ENCODE data around the gene SLIT3.

Gene SLIT3

GRCh38 chr5:169067751-169068173 lies 233.2 kb downstream of the SLIT3 start:
- DNase-seq, result no peak

GRCh38 chr5:169065400-169065799 lies 235.5 kb downstream of the SLIT3 start:
- no peak for DNase-seq

GRCh38 chr5:169064093-169064492 lies 236.8 kb downstream of the SLIT3 start:
- no peak for DNase-seq

- no peak for DNase-seq
Measured at GRCh38 chr5:169063316-169063953, 237.5 kb downstream of the SLIT3 start.

- no peak for DNase-seq
Measured at GRCh38 chr5:169062690-169063089, 238.2 kb downstream of the SLIT3 start.

GRCh38 chr5:169054506-169054905 lies 246.4 kb downstream of the SLIT3 start:
- no peak for DNase-seq

GRCh38 chr5:169052207-169052606 lies 248.7 kb downstream of the SLIT3 start:
- no peak for DNase-seq

- no peak for DNase-seq
Measured at GRCh38 chr5:169051351-169051750, 249.6 kb downstream of the SLIT3 start.

- no peak for DNase-seq
Measured at GRCh38 chr5:169050636-169051035, 250.3 kb downstream of the SLIT3 start.

GRCh38 chr5:169050146-169050571 lies 250.8 kb downstream of the SLIT3 start:
- DNase-seq, result no peak

- DNase-seq, result no peak
Measured at GRCh38 chr5:169049712-169050111, 251.2 kb downstream of the SLIT3 start.

- no peak for DNase-seq
Measured at GRCh38 chr5:169048181-169049125, 252.5 kb downstream of the SLIT3 start.

GRCh38 chr5:169044962-169045361 lies 256.0 kb downstream of the SLIT3 start:
- DNase-seq, result no peak

- DNase-seq, result no peak
Measured at GRCh38 chr5:169041180-169041579, 259.8 kb downstream of the SLIT3 start.

- no peak for DNase-seq
Measured at GRCh38 chr5:169039592-169039991, 261.3 kb downstream of the SLIT3 start.

- DNase-seq, result no peak
Measured at GRCh38 chr5:169037466-169037865, 263.5 kb downstream of the SLIT3 start.

- DNase-seq, result no peak
Measured at GRCh38 chr5:169036079-169036805, 264.7 kb downstream of the SLIT3 start.

- no peak for DNase-seq
Measured at GRCh38 chr5:169029661-169030274, 271.2 kb downstream of the SLIT3 start.

GRCh38 chr5:169029037-169029436 lies 271.9 kb downstream of the SLIT3 start:
- no peak for DNase-seq

GRCh38 chr5:169027501-169028061 lies 273.4 kb downstream of the SLIT3 start:
- DNase-seq, result no peak

- DNase-seq, result no peak
Measured at GRCh38 chr5:169025491-169025890, 275.4 kb downstream of the SLIT3 start.

GRCh38 chr5:169024421-169024820 lies 276.5 kb downstream of the SLIT3 start:
- DNase-seq, result no peak

GRCh38 chr5:169022718-169023117 lies 278.2 kb downstream of the SLIT3 start:
- DNase-seq, result no peak

All from CD4-positive, alpha-beta T cell treated with Interleukin-1 beta for 1 hour (primary cell).